Uterus (tissue), 2 donors: ENCODE measurements around the gene INTS1.

Source experiments
- CTCF ChIP-seq, 4 experiments: fragments of 200-600 bp in 2 of 4; fragments of 450-650 bp in 2 of 4; sonication (generic) in 2 of 4; IDR thresholded peaks; one replicate each; pipeline ENCODE4 v1.5.1; 2016 to 2019; ENCODE audit warnings: antibody characterized with exemption in 4 of 4, mild to moderate bottlenecking in 2 of 4, moderate library complexity in 1 of 4
- POLR2A ChIP-seq, 2 donors: fragments of 450-650 bp; IDR thresholded peaks; one replicate each; pipeline ENCODE4 v1.6.1; 2016; ENCODE audit warnings: antibody characterized with exemption in 2 of 2, mild to moderate bottlenecking in 1 of 2, moderate library complexity in 1 of 2

GRCh38 chr7:1455241-1455939 is 48.8 kb downstream of the INTS1 start:
- TF ChIP-seq CTCF (IDR thresholded peaks at IDR 0.05) (no peak), POLR2A (IDR thresholded peaks at IDR 0.05) (peak in 1 of 2 donors; percentile 49)
